ENCODE measurements around the gene VTCN1.
A peak's percentile ranks its signal among the peaks of the same experiment; 100 is the strongest.
"Not testable (repeated sequence)": the region's sequence is repeated elsewhere in the genome, so short reads cannot be mapped to it uniquely, and the experiment has no call there.

Gene VTCN1

GRCh38 chr1:117123274-117123673 is 87.5 kb downstream of the VTCN1 start:
- no peak for DNase-seq (ENCODE audit: low read depth, low spot score)

GRCh38 chr1:117122330-117123025 is 88.2 kb downstream of the VTCN1 start:
- DNase-seq (ENCODE audit: low read depth, low spot score), result no peak

DNA sequence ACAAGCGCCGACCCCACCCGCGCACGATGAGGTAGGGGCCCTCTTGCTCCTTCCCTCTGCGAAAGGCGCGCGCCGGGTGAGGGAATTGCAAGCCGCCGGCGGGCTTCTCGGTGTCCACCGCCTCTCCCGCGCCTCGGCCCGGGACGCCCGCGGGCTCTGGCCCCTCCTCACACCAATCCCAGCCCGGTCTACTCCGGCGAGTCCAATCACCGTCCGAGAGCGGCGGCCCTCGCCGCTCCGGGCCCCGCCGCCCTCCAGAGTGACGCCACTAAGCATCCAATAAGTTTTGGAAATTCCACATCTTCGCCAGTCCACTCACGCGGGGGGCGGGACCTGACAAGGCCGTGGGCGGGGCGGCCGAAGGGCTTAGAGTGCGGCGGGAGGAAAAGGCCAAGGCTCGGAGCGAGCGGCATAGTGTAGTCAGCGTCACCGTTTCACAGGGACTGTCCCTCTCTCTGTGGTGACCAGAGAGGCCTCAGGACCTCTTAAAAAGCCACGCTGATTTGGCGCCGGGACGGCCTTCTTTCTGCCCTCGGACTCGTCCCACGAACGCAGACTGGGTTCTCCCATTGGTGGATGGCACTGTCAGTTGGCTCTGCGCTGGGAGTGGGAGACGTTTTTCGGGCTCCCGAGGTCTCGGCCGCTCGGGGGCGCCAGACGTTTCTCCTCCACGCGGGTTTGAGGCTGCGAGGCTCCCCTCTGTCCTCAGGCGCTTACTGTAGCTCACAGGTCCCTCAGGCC is 89.0 kb downstream of the VTCN1 start, which contains the start of gene TRIM45:
TSS of gene TRIM45 (minus strand) at position 161 of the 741 bp plus-strand sequence. CDS start 548 bp downstream, outside the sequence.
- peak; percentile 62 for DNase-seq (ENCODE audit: low read depth, low spot score)

GRCh38 chr1:117120774-117121588 is 89.7 kb downstream of the VTCN1 start:
- DNase-seq (ENCODE audit: low read depth, low spot score), result no peak

- not testable (repeated sequence) for DNase-seq (ENCODE audit: low read depth, low spot score)
Measured at GRCh38 chr1:117119144-117119543, 91.6 kb downstream of the VTCN1 start.

- no peak for DNase-seq (ENCODE audit: low read depth, low spot score)
Measured at GRCh38 chr1:117118137-117118536, 92.6 kb downstream of the VTCN1 start.

- DNase-seq (ENCODE audit: low read depth, low spot score), result no peak
Measured at GRCh38 chr1:117117697-117118096, 93.0 kb downstream of the VTCN1 start.

GRCh38 chr1:117116784-117117130 is 94.0 kb downstream of the VTCN1 start:
- no peak for DNase-seq (ENCODE audit: low read depth, low spot score)

GRCh38 chr1:117116090-117116783 is 94.5 kb downstream of the VTCN1 start:
- no peak for DNase-seq (ENCODE audit: low read depth, low spot score)

- DNase-seq (ENCODE audit: low read depth, low spot score), result no peak
Measured at GRCh38 chr1:117114877-117115276, 95.8 kb downstream of the VTCN1 start.

DNA sequence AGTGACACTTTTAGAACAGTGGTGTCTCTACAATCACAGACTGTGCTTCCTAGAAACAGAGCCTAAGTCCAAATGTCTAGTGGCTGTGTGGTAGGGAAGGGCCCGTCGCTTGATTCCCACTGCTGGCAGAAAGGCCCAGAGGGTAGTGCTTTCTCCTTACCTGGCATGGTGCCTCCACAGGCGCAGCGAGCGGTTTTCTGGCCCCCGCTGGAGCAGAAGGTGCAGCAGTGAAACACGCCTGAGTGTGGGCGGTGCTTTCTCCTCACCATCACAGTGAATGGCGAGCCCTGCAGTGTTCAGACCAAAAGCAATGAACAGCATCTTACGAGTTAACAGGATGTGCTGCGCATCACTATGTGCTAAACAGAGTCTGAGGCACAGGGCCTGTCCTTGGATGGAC is 97.5 kb downstream of the VTCN1 start:
- DNase-seq (ENCODE audit: low read depth, low spot score), result no peak

DNA sequence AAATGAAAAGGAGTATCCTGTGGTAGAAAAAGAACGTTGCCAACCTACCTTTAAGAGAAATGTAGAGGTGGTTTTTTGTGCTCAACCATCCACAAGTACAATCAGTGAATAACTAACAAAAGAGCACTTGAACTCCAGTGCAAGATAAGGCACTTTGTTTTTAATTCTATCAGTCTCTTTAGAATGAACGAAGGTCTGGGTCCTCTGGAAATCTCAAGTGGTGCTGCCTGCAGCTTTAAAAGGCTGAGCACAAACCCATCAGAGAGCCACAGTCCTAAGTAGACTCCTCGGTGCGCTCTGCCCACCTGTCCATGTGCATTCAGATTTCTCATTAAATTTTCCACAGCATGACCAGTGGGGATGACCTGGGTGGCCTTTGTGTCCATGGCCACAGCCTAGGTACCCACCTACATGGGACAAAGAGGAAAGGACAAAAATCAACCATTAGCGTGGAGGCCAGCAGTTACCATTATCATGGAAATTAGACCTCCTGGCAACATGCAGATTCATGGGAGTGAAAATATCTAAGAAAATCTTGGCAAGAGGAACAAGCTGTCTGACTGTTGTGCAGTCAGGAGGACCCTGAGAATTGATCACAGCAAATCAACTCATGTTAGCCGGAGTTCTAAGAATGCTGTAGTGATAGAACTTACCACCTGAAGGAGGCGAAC is 98.5 kb downstream of the VTCN1 start:
- DNase-seq (ENCODE audit: low read depth, low spot score), result no peak

GRCh38 chr1:117110774-117111173 is 100.0 kb downstream of the VTCN1 start:
- DNase-seq (ENCODE audit: low read depth, low spot score), result no peak

- DNase-seq (ENCODE audit: low read depth, low spot score), result no peak
Measured at GRCh38 chr1:117107364-117107763, 103.4 kb downstream of the VTCN1 start.

GRCh38 chr1:117106478-117106877 is 104.2 kb downstream of the VTCN1 start:
- no peak for DNase-seq (ENCODE audit: low read depth, low spot score)

GRCh38 chr1:117105722-117106121 is 105.0 kb downstream of the VTCN1 start:
- no peak for DNase-seq (ENCODE audit: low read depth, low spot score)

- DNase-seq (ENCODE audit: low read depth, low spot score), result no peak
Measured at GRCh38 chr1:117104986-117105385, 105.7 kb downstream of the VTCN1 start.

GRCh38 chr1:117101858-117102257 is 108.9 kb downstream of the VTCN1 start:
- not testable (repeated sequence) for DNase-seq (ENCODE audit: low read depth, low spot score)

DNA sequence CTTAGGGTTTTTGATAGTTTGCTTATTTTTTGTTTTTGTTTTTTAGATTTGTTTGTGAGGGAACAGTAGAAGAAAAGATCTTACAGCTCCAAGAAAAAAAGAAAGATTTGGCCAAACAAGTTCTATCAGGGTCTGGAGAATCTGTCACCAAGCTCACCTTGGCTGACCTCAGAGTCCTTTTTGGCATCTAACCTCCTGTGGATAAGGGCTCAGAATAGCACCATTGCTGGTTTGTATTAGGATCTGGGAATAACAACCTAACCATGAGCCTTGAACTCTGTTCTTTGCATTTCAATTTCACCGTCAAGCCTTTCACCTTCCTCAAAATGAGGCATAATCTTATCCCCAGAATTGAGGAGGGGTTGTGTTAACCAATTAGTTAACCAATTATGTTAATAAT is 109.4 kb downstream of the VTCN1 start:
- no peak for DNase-seq (ENCODE audit: low read depth, low spot score)

DNA sequence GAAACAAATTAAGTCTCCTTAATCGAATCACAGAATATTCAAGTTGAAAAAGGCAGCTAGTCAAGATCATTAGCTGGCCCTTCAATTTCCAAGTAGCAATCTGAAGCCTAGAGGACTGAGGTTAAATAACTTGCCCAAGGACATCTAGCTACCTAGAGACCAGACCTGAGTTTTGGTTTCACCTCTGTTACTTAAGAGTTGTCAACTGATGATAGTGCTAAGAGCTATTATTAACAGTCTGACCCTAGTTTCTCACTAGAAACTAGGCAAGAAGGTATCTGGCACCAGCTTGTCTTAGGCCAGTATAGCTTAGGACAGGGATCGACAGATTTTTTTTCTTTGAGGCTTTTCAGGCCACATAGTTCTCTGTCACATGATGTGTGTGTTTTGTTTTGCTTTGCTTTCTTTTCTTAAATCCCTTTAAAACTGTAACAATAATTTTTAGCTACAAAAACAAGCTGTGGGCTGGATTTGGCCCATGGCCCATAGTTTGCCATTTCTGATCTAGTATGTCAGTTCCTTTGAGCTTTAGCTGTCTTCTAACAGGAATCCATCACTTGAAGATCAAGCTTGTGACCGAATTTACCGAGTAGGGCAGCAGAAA is 112.3 kb downstream of the VTCN1 start:
- no peak for DNase-seq (ENCODE audit: low read depth, low spot score)

GRCh38 chr1:117097443-117097842 is 113.3 kb downstream of the VTCN1 start:
- no peak for DNase-seq (ENCODE audit: low read depth, low spot score)
